ENCODE results near the gene MYOF.
A peak's percentile ranks its signal among the peaks of the same experiment; 100 is the strongest.

MYOF gene

DNA sequence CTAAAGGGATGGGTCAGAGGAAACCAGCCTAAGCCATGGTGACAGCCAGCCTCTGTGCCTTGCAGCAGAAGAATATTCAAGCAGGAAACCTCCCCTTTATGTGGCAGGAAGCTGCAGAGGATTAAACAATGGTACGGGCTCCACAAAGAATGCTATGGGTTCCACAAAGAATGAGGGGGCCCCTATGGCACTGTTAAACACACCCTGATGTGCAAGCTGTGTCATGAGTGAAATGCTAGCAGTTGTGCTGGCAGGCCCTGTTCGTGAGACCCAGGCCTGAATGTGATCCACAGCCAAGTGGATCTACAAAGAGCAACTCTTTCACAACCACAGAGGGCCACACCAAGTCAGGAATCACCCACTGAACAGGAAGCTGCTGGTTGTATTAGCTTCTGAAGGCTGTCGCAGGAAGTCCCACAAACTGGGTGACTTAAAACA lies 68.9 kb downstream of the MYOF start:
- no peak overlapping the region for H2BK12ac ChIP-seq (ENCODE audit: low read length)
- WGBS (ENCODE audit: extremely low coverage, insufficient coverage, insufficient read length) = no CpG with 5 or more reads among the region's 3 CpGs
- H2AFZ ChIP-seq (ENCODE audit: insufficient read depth, low read length, poor library complexity) = no peak overlapping the region
- H3K23ac ChIP-seq (ENCODE audit: low read length) = no peak overlapping the region
- H3K4me3 ChIP-seq (ENCODE audit: low read depth, low read length) = no peak overlapping the region
- peak overlapping the region; percentile 25 for H4K91ac ChIP-seq (ENCODE audit: low read depth, low read length)
- H3K79me1 ChIP-seq (ENCODE audit: low read length) = peaks cover 18% of the 10 kb centered on the region
- no peak overlapping the region for H4K8ac ChIP-seq (ENCODE audit: low read depth, low read length)
- H2BK5ac ChIP-seq (ENCODE audit: low read depth, low read length, poor library complexity) = no peak overlapping the region
- peaks cover 11 to 19% of the 10 kb centered on the region in 2 experiments for H3K36me3 ChIP-seq (ENCODE audit: control insufficient read depth in 1 of 2, insufficient read depth in 2 of 2, low read length in 2 of 2)
- H3K4ac ChIP-seq (ENCODE audit: low read depth, low read length) = no peak overlapping the region
- H3K4me2 ChIP-seq (ENCODE audit: low read length) = no peak overlapping the region
- H2AK5ac ChIP-seq (ENCODE audit: low read length) = no peak overlapping the region
- peak overlapping the region; percentile 7 for H3K18ac ChIP-seq (ENCODE audit: low read length)
- H3K79me2 ChIP-seq (ENCODE audit: control insufficient read depth, insufficient read depth, low read length, poor library complexity) = peaks cover 2% of the 10 kb centered on the region
- H2BK120ac ChIP-seq (ENCODE audit: insufficient read depth, low read length, poor library complexity) = peak overlapping the region; percentile 3
- H4K12ac ChIP-seq (ENCODE audit: low read depth, low read length) = no peak overlapping the region
- H3K4me1 ChIP-seq (ENCODE audit: control insufficient read depth in 1 of 2, insufficient read depth in 2 of 2, low read length in 2 of 2) = peaks cover 22 to 26% of the 10 kb centered on the region in 2 experiments
- no peaks in the 10 kb centered on the region for H3K9me3 ChIP-seq (ENCODE audit: insufficient read depth, low read depth, low read length)
- no peak overlapping the region for H3K14ac ChIP-seq (ENCODE audit: low read length)
- no peak overlapping the region for H3K9ac ChIP-seq (ENCODE audit: low read length)
- no peak for DNase-seq
- H3K27me3 ChIP-seq (ENCODE audit: insufficient read depth, low read length) = no peaks in the 10 kb centered on the region
- peak overlapping the region; percentile 27 for H3K27ac ChIP-seq (ENCODE audit: low read depth, low read length)

DNA sequence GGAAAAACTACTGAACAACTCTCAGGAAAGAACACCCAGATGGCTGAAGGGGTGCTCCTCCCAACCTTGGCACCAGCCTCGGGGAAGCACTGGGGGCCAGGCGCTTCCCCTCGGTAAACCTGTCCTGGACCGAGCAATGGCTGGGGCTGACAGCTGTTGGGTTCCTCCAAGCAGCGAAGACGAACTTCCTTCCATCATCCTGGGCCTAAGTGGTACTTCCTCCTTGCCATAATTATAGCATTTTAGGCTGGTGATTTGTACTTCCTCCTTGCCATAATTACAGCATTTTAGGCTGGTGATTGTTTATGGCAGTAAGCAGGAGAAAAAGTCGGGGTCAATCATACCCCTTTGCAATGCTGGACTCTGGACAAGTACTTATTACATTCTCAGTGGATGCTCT lies 69.3 kb downstream of the MYOF start:
- Histone ChIP-seq H3K4me1 (ENCODE audit: control insufficient read depth in 1 of 2, insufficient read depth in 2 of 2, low read length in 2 of 2) (peaks cover 22 to 26% of the 10 kb centered on the region in 2 experiments), H3K9ac (ENCODE audit: low read length) (no peak overlapping the region), H2AFZ (ENCODE audit: insufficient read depth, low read length, poor library complexity) (no peak overlapping the region), H4K12ac (ENCODE audit: low read depth, low read length) (no peak overlapping the region), H3K27me3 (ENCODE audit: insufficient read depth, low read length) (no peaks in the 10 kb centered on the region), H3K23ac (ENCODE audit: low read length) (no peak overlapping the region), H3K4ac (ENCODE audit: low read depth, low read length) (no peak overlapping the region), H3K9me3 (ENCODE audit: insufficient read depth, low read depth, low read length) (no peaks in the 10 kb centered on the region), H2AK5ac (ENCODE audit: low read length) (no peak overlapping the region), H4K8ac (ENCODE audit: low read depth, low read length) (no peak overlapping the region), H3K79me2 (ENCODE audit: control insufficient read depth, insufficient read depth, low read length, poor library complexity) (peaks cover 2% of the 10 kb centered on the region), H3K18ac (ENCODE audit: low read length) (no peak overlapping the region), H3K14ac (ENCODE audit: low read length) (peak overlapping the region; percentile 14), H2BK120ac (ENCODE audit: insufficient read depth, low read length, poor library complexity) (no peak overlapping the region), H3K27ac (ENCODE audit: low read depth, low read length) (no peak overlapping the region), H2BK12ac (ENCODE audit: low read length) (no peak overlapping the region), H2BK5ac (ENCODE audit: low read depth, low read length, poor library complexity) (no peak overlapping the region), H3K36me3 (ENCODE audit: control insufficient read depth in 1 of 2, insufficient read depth in 2 of 2, low read length in 2 of 2) (peaks cover 11 to 19% of the 10 kb centered on the region in 2 experiments), H3K79me1 (ENCODE audit: low read length) (peaks cover 18% of the 10 kb centered on the region), H3K4me3 (ENCODE audit: low read depth, low read length) (no peak overlapping the region), H4K91ac (ENCODE audit: low read depth, low read length) (no peak overlapping the region), H3K4me2 (ENCODE audit: low read length) (no peak overlapping the region)
- no peak for DNase-seq
- WGBS (ENCODE audit: extremely low coverage, insufficient coverage, insufficient read length) = no CpG with 5 or more reads among the region's 7 CpGs

DNA sequence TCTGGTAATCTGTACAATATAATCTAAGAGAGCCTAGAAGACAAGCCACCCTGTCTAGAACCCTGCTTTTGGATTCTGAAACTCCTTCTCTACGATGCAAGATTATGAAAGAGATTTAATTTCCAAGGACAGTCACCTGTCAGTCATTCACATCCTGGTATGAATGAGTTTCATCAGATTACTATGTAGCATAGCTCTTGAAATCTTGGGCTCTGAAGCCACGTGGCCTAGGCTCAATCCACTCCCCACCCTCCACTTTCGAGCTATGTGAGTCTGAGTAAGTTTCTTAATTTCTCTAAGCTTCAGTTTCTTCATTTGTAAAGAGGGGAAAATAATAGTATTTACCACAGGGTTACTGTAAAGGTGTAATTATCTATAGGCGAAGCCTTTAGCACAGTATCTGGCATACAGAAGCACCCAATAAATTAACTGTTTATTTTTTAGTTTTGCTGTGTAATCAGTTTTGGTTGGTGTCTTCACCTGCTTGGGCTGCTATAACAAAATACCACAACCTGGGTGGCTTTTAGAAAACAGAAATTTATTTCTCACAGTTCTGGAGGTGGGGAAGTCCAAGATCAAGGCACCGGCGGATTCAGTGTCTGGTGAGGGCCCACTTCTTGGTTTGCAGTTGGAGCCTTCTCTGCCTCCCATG lies 71.3 kb downstream of the MYOF start:
- no peak overlapping the region for H3K14ac ChIP-seq (ENCODE audit: low read length)
- H3K27me3 ChIP-seq (ENCODE audit: insufficient read depth, low read length) = no peaks in the 10 kb centered on the region
- H3K79me2 ChIP-seq (ENCODE audit: control insufficient read depth, insufficient read depth, low read length, poor library complexity) = peaks cover 2% of the 10 kb centered on the region
- no peak overlapping the region for H3K4ac ChIP-seq (ENCODE audit: low read depth, low read length)
- no peak overlapping the region for H2AK5ac ChIP-seq (ENCODE audit: low read length)
- H2AFZ ChIP-seq (ENCODE audit: insufficient read depth, low read length, poor library complexity) = no peak overlapping the region
- H4K91ac ChIP-seq (ENCODE audit: low read depth, low read length) = peak overlapping the region; percentile 1
- no peak overlapping the region for H2BK12ac ChIP-seq (ENCODE audit: low read length)
- WGBS (ENCODE audit: extremely low coverage, insufficient coverage, insufficient read length) = no CpG with 5 or more reads among the region's 6 CpGs
- H4K12ac ChIP-seq (ENCODE audit: low read depth, low read length) = no peak overlapping the region
- no peak overlapping the region for H2BK120ac ChIP-seq (ENCODE audit: insufficient read depth, low read length, poor library complexity)
- DNase-seq = peak in 1 of 2 donors; percentile 40
- H3K18ac ChIP-seq (ENCODE audit: low read length) = no peak overlapping the region
- H3K23ac ChIP-seq (ENCODE audit: low read length) = no peak overlapping the region
- no peak overlapping the region for H2BK5ac ChIP-seq (ENCODE audit: low read depth, low read length, poor library complexity)
- no peak overlapping the region for H3K27ac ChIP-seq (ENCODE audit: low read depth, low read length)
- no peak overlapping the region for H3K9ac ChIP-seq (ENCODE audit: low read length)
- peaks cover 21% of the 10 kb centered on the region for H3K79me1 ChIP-seq (ENCODE audit: low read length)
- H3K4me1 ChIP-seq (ENCODE audit: control insufficient read depth in 1 of 2, insufficient read depth in 2 of 2, low read length in 2 of 2) = peaks cover 19 to 20% of the 10 kb centered on the region in 2 experiments
- no peaks in the 10 kb centered on the region for H3K9me3 ChIP-seq (ENCODE audit: insufficient read depth, low read depth, low read length)
- no peak overlapping the region for H3K4me2 ChIP-seq (ENCODE audit: low read length)
- no peak overlapping the region for H4K8ac ChIP-seq (ENCODE audit: low read depth, low read length)
- H3K36me3 ChIP-seq (ENCODE audit: control insufficient read depth in 1 of 2, insufficient read depth in 2 of 2, low read length in 2 of 2) = peaks cover 11 to 17% of the 10 kb centered on the region in 2 experiments
- H3K4me3 ChIP-seq (ENCODE audit: low read depth, low read length) = no peak overlapping the region

DNA sequence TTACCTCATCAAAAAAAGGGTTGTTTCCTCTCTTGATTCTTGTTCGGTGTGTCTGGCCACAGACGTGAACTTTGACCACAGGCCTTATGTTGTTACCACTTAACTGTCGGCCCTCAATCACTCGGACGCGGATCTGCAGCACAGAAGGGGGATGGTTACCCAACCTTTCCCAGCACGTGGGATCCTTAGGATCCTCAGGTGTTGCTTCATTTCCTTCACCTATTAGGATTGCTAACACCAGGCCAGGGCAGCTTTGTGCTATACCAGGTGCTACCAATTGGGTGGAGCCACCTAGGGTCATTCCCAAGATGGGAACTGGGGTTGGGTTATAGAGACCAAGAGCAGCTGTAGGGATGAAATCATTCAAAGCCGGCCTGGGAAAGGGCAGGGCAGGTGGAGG lies 73.4 kb downstream of the MYOF start:
- no peak overlapping the region for H3K14ac ChIP-seq (ENCODE audit: low read length)
- H3K79me1 ChIP-seq (ENCODE audit: low read length) = peaks cover 15% of the 10 kb centered on the region
- no peak overlapping the region for H2BK12ac ChIP-seq (ENCODE audit: low read length)
- H3K9ac ChIP-seq (ENCODE audit: low read length) = no peak overlapping the region
- no CpG with 5 or more reads among the region's 8 CpGs for WGBS (ENCODE audit: extremely low coverage, insufficient coverage, insufficient read length)
- H4K8ac ChIP-seq (ENCODE audit: low read depth, low read length) = peak overlapping the region; percentile 36
- peaks cover 11 to 17% of the 10 kb centered on the region in 2 experiments for H3K36me3 ChIP-seq (ENCODE audit: control insufficient read depth in 1 of 2, insufficient read depth in 2 of 2, low read length in 2 of 2)
- H2AFZ ChIP-seq (ENCODE audit: insufficient read depth, low read length, poor library complexity) = no peak overlapping the region
- no peak overlapping the region for H2BK120ac ChIP-seq (ENCODE audit: insufficient read depth, low read length, poor library complexity)
- no peaks in the 10 kb centered on the region for H3K27me3 ChIP-seq (ENCODE audit: insufficient read depth, low read length)
- no peaks in the 10 kb centered on the region for H3K79me2 ChIP-seq (ENCODE audit: control insufficient read depth, insufficient read depth, low read length, poor library complexity)
- no peak for DNase-seq
- no peak overlapping the region for H3K4me3 ChIP-seq (ENCODE audit: low read depth, low read length)
- H2AK5ac ChIP-seq (ENCODE audit: low read length) = no peak overlapping the region
- no peak overlapping the region for H3K18ac ChIP-seq (ENCODE audit: low read length)
- H2BK5ac ChIP-seq (ENCODE audit: low read depth, low read length, poor library complexity) = no peak overlapping the region
- H3K23ac ChIP-seq (ENCODE audit: low read length) = no peak overlapping the region
- no peak overlapping the region for H3K27ac ChIP-seq (ENCODE audit: low read depth, low read length)
- H3K9me3 ChIP-seq (ENCODE audit: insufficient read depth, low read depth, low read length) = no peaks in the 10 kb centered on the region
- peaks cover 17 to 19% of the 10 kb centered on the region in 2 experiments for H3K4me1 ChIP-seq (ENCODE audit: control insufficient read depth in 1 of 2, insufficient read depth in 2 of 2, low read length in 2 of 2)
- H3K4me2 ChIP-seq (ENCODE audit: low read length) = no peak overlapping the region
- no peak overlapping the region for H3K4ac ChIP-seq (ENCODE audit: low read depth, low read length)
- H4K91ac ChIP-seq (ENCODE audit: low read depth, low read length) = peak overlapping the region; percentile 20
- H4K12ac ChIP-seq (ENCODE audit: low read depth, low read length) = no peak overlapping the region

Data from trophoblast cell (in vitro differentiated cells and primary cell).